ENCODE results near the gene IREB2. TPM values are rescaled to one million over a fixed set of nuclear protein-coding genes. Genes with fewer than 3 reads are reported as not detected.
"Not testable (repeated sequence)": the region's sequence is repeated elsewhere in the genome, so short reads cannot be mapped to it uniquely, and the experiment has no call there.

Gene IREB2
- total RNA-seq, 1 donor from 2014 or later, result 22.5 TPM

DNA sequence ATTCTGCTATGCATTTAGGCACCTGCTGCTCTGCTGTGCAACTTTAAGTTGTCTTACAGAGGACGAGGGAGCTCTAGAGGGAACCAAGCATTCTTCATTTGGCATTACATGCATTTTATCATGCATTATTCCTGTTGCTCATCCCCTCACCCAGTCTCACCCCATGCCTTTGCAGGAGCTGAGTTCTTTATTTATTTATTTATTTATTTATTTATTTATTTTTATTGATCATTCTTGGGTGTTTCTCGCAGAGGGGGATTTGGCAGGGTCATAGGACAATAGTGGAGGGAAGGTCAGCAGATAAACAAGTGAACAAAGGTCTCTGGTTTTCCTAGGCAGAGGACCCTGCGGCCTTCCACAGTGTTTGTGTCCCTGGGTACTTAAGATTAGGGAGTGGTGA lies 82.0 kb downstream of the IREB2 start:
- DNase-seq (ENCODE audit: missing footprints); ATAC-seq; intact Hi-C loops (cut with DNase I): not testable (repeated sequence)

DNA sequence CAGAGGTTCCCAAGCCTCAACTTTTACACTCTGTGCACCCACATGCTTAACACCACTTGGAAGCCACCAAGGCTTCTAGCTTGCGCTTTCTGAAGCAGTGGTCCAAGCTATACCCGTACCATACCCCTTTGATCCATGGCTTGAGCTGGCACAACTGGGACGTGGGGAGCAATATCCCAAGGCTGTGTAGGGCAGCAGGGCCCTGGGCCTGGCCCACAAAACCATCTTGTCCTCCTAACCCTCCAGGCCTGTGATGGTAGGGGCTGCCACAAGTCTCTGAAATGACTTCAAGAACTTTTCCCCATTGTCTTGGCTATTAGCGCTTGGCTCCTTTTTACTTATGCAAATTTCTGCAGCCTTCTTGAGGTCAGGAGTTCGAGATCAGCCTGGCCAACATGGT lies 86.2 kb downstream of the IREB2 start:
- ATAC-seq, result no peak
- intact Hi-C loops (cut with DNase I), result no loop called here
- DNase-seq (ENCODE audit: missing footprints), result no peak

DNA sequence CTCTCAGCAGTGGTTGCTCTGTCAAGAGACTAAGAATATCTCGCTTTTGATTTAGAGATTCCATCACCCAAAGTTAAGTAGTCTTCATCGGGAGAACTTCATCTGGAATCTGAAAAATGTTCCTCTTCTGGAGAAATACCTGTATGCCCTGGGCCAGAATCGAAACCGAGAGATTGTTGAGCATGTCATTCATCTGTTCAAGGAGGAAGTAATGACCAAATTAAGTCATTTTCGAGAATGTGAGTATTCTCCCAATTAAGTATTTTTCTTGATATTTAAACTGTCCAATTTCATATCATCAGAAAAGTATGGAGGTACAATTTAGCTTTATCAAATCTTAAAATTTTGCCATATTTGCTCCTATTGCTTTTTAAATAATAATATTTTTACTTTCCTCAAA lies 89.3 kb downstream of the IREB2 start:
- ATAC-seq (no peak), DNase-seq (ENCODE audit: missing footprints) (no peak)
- intact Hi-C loops (cut with DNase I), result no loop called here

DNA sequence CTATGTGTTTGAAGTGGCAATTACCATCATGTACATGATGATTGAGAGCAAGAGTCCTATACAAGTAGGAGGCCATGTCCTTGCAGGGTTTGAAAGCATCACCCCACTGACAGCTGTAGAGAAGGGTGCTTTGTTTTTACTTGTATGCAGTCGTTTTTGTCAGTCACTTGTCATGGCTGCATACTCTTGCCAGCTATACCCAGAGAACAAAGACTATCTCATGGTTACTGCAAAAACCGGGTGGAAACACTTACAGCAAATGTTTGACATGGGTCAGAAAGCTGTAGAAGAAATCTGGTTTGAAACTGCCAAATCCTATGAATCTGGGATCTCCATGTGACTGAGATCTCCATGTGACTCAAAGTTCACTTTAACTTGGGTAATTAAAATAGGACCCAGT lies 95.3 kb downstream of the IREB2 start:
- DNase-seq (ENCODE audit: missing footprints) (no peak), ATAC-seq (no peak)
- intact Hi-C loops (cut with DNase I), result no loop called here

DNA sequence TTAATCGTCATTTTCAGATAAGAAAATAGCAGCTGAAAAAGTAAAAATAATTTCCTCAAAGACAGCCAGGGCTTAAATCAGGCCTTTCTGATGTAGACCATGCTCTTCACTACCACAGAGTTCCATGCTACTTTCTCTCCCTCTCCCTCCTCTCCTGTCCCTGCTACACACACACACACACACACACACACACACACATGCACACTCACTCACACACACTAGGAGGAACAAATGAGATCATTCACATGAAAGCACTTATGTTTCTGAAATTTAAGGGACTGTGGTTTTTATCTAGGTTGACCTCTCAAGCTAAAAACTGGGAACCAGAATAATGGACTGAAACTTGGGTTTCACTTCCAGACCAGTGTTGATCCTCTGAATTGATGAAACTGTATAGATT lies 98.1 kb downstream of the IREB2 start:
- ATAC-seq (no peak), DNase-seq (ENCODE audit: missing footprints) (no peak)
- intact Hi-C loops (cut with DNase I), result no loop called here

DNA sequence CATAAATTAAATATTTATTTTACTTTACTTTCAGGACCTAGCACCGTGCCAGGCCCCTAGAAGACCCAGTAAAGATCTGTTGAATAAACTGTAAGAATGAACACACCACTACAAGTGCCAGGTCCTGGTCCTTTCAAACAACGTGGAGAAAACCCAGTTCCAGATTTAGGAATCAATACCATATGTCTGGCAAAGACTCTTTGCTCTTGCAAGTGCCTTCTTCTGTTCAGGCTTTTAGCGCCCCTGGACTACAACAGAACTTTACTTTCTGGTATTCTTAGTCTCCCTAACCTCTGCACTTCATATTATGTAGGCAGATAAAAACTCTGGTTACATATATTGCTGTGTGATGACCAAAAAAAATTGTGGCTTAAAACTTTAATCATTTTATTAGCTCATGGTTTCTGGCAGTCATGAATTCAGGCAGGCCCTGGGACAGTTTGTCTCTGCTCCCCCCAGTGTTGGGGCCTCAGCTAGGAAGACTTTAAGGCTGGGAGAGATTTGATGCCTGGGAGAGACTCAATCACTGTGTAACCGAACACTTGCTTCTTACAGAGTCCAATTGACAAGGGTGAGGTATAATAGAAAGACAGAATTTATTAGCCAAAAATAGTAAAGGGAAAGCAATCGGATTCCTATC lies 99.4 kb downstream of the IREB2 start:
- no peak for DNase-seq (ENCODE audit: missing footprints)
- no peak for ATAC-seq
- intact Hi-C loops (cut with DNase I), result no loop called here

DNA sequence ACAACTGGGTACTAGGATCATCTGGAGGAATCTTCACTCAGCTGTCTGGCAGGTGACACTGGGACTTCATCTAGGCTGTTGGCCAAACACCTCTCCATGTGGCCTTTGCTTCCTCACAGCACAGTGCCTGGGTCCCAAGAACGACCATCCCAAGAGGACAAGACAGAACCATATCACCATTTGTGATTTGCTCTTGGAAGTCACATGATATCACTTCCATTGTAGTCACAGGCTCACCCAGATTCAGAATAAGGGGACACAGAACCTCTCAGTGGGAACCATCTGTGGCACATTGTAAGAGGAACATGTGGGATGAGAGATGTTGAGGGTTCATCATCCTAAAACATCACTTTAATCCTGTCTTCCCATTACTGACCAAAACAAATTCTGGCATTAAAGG lies 100.3 kb downstream of the IREB2 start:
- intact Hi-C loops (cut with DNase I), result no loop called here
- ATAC-seq (no peak), DNase-seq (ENCODE audit: missing footprints) (no peak)

DNA sequence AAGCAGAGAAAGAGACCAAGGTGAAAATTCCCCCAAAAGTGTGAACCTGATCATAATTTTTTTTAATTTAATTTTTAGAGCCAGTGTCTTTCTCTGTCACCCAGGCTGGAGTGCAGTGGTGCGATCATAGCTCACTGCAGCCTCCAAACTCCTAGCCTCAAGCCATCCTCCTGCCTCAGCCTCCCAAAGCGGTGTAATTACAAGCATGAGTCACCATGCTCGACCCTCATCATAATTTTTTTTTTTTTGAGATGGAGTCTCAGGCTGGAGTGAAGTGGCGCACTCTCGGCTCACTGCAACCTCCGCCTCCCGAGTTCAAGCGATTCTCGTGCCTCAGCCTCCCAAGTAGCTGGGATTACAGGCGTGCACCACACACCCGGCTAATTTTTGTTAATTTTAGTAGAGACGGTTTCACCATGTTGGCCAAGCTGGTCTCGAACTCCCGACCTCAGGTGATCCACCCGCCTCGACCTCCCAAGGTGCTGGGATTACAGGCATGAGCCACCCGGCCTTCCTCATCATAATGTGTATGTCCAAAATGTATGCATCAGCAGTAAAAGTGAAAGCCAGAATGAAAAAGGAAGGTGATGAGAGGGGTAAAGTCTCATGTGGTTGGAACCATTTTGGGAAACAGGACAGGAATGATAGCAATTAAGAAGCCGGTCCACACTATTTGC lies 101.6 kb downstream of the IREB2 start:
- ATAC-seq, result not testable (repeated sequence)
- intact Hi-C loops (cut with DNase I), result loop anchor here (5.0 kb wide), 1 partner anchor 32 kb away; the partner anchor contains the start of gene HYKK

DNA sequence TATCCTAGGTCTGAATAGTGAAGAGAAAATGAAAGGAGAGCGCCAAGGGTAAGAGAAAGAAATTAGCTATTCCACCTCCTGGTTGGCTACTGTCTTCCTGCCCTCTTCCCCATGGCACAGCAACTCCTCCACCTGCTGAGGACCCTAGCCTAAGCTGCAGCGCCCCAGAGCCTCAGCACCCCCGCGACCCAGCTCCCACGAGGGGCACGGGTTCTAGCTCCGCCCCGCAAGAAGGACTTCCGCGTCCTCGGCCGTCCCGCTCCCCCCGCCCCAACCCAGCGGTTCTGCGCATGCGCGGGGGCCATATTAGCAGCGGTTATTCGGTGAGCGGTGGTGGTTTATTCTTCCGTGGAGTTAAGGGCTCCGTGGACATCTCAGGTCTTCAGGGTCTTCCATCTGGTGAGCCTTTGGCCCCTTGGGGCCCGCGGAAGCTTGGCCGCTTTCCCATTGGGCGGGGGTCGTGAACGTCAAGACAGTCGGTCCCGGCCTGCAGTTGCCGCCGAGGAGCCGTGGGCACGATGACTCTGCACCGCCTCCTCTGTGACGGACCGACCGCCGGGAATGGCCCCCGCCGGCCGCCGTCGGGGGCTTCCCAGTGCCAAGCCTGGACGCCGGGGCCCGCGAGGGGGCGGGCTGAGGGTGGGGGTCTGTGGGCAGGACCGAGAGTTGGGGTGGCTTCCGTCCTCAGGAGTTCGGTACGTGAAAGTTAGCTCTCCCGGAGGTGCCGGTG lies 102.3 kb downstream of the IREB2 start, which contains the start of gene PSMA4:
Gene PSMA4 (plus strand): TSS at position 304 of the 730 bp plus-strand sequence. CDS start 1,484 bp downstream, outside the sequence.
- DNase-seq (ENCODE audit: missing footprints) (peak; percentile 96), ATAC-seq (peak; percentile 94)
- intact Hi-C loops (cut with DNase I), result loop anchor here (5.0 kb wide), 1 partner anchor 33 kb away; the partner anchor contains the start of gene HYKK

More for the DNA sequence above, 101.6 kb downstream of the IREB2 start:
- DNase-seq (ENCODE audit: missing footprints), result not testable (repeated sequence)

DNA sequence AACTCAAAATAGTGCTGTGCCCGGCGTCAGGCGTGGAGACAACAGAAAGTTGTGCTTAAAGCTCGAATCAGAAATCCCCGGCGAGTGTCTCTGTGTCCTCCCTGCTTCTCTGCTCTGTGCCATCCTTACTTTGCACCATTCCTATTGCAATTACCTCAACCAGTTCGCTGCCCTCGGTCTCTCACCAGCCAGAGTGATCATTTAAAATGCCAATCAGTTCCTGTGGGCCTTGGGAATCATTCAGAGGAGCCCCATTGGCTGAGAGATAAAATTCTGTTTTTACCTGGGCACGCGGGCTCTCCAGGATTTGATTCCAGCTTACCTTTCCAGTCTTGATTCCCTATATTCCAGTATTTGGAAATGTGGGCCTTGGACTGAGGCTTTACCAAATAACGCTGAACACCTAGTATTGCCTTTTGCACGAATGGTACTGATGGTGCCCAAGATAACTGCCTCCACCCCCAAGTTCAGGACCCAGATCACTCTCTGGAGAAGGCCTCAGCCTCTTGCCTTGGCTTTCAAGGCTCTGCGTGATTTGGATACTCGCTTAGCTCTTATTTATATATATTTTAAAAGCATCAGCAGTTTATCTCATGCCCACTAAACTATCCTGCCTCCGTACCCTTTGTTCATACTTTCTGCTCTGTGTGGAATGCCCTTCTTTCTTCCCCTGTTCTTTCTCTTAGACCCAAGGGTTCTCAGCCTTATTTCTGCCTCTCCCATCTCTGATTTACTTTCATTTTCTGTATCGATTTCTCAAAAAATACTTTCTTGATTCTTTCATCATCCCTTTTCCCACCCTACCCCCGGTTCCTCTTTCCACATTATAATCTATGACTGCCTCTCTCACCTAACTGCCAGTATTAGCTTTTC lies 103.1 kb downstream of the IREB2 start:
- ATAC-seq, result no peak
- no peak for DNase-seq (ENCODE audit: missing footprints)
- intact Hi-C loops (cut with DNase I), result loop anchor here (5.0 kb wide), 1 partner anchor 34 kb away; the partner anchor contains the start of gene HYKK

DNA sequence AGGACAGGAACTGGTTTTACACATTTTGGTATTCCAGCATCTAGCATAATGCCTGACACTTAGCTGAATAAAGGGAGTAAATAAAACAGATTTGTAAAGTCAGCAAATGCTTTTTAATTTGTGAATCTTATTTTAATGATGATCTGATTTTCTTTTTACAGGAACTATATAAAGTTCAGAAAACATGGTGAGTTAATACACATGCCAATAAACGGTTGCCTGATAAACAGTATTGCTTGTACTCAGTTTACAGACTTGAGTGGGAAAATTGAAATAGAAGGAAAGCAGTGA lies 103.7 kb downstream of the IREB2 start:
- DNase-seq (ENCODE audit: missing footprints) (no peak), ATAC-seq (no peak)
- intact Hi-C loops (cut with DNase I), result loop anchor here (5.0 kb wide), 1 partner anchor 34 kb away; the partner anchor contains the start of gene HYKK

DNA sequence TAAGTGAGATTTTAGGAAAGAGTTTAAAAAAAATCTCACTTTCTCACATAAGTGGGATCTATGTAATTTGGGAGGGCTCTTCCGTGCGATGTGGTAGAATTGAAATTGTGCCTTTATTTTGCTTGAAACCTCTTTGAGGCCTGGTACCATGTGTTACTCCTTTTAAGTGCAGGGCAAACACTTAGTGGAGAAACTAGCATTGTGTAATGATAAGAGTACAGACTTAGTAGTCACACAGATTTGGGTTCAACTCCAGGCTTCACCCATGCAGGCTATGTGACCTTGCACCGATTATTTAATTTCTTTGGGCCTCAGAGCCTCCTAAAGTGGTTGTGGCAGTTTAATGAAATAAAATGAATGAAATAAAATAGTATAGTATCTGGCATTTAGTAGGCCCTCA lies 104.6 kb downstream of the IREB2 start:
- DNase-seq (ENCODE audit: missing footprints), result no peak
- no peak for ATAC-seq
- intact Hi-C loops (cut with DNase I), result loop anchor here (5.0 kb wide), 1 partner anchor 35 kb away; the partner anchor contains the start of gene HYKK

DNA sequence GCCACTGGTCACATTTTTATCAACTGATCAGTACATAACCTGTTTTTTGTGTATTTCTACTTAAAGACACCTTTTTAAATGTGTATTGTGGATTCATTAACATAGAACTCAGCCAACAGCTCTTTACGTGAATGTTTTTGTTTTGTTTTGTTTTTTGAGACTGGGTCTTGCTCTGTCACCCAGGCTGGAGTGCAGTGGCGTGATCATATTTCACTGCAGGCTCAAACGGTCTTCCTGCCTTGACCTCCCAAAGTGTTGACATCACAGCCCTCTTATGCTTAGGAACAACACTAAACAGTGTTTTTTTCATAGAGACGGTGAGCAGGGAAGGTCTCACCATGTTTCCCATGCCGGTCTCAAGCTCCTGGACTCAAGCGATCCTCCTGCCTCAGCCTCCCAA lies 112.2 kb downstream of the IREB2 start:
- DNase-seq (ENCODE audit: missing footprints), result no peak
- intact Hi-C loops (cut with DNase I), result no loop called here
- no peak for ATAC-seq

DNA sequence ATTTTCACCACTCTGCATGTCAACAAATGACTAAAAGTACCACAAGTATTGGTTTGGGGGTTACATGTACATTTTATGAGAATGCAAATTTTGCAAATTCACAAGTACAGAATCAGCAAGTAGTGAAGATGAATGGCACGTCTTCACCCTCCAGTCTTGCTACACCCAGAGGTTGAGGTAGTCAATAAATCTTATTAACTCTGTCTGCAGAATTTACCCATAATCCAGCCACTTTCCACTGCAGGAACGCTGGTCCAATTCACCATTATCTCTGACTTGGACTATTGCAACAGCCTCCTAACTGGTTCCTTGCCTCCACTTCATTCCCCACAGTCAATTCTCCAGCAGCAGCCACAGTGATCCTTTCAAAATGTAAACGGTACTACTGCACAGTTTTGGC lies 112.8 kb downstream of the IREB2 start:
- ATAC-seq (no peak), DNase-seq (ENCODE audit: missing footprints) (no peak)
- intact Hi-C loops (cut with DNase I), result no loop called here

Other genes with a start within 250 kb of the IREB2 start
- gene ACSBG1, start 203.7 kb upstream of the IREB2 start, total RNA-seq, result 0.14 TPM
- gene DNAJA4, start 173.7 kb upstream of the IREB2 start, total RNA-seq, result 125 TPM
- gene SKIC8, start 138.6 kb upstream of the IREB2 start, total RNA-seq, result 30.0 TPM
- gene CRABP1, start 97.9 kb upstream of the IREB2 start, total RNA-seq, result not detected
- gene HYKK, start 69.4 kb downstream of the IREB2 start, total RNA-seq, result 4.4 TPM
- 118 TPM for gene PSMA4, start 102.2 kb downstream of the IREB2 start, total RNA-seq
- gene CHRNA5, start 127.3 kb downstream of the IREB2 start, total RNA-seq, result 3.7 TPM
- 0.08 TPM for gene CHRNA3, start 182.8 kb downstream of the IREB2 start, total RNA-seq
- gene CHRNB4, start 203.0 kb downstream of the IREB2 start, total RNA-seq, result not detected

All from Right ventricle myocardium inferior (tissue), 1 donor.